SU-DHL-6 (cell line): ENCODE data around the gene TMEM14B.

ENCODE experiments used
- EZH2phosphoT487 ChIP-seq: fragments of 200-600 bp; sonication (generic), shearing (Covaris generic); conservative IDR thresholded peaks from 2 replicates; pipeline ENCODE4 v1.6.1; 2018; ENCODE audit warnings: mild to moderate bottlenecking, antibody characterized with exemption, low read length, moderate library complexity, mixed read lengths
- TF ChIP-seq, protein P1 (sequence below): fragments of 200-600 bp; sonication (generic); IDR thresholded peaks from one replicate; pipeline ENCODE4 v1.5.1; 2017; ENCODE audit warnings: antibody characterized with exemption, mild to moderate bottlenecking, low read length, moderate library complexity; ENCODE audit not compliant: insufficient read depth, poor library complexity, severe bottlenecking

DNA sequence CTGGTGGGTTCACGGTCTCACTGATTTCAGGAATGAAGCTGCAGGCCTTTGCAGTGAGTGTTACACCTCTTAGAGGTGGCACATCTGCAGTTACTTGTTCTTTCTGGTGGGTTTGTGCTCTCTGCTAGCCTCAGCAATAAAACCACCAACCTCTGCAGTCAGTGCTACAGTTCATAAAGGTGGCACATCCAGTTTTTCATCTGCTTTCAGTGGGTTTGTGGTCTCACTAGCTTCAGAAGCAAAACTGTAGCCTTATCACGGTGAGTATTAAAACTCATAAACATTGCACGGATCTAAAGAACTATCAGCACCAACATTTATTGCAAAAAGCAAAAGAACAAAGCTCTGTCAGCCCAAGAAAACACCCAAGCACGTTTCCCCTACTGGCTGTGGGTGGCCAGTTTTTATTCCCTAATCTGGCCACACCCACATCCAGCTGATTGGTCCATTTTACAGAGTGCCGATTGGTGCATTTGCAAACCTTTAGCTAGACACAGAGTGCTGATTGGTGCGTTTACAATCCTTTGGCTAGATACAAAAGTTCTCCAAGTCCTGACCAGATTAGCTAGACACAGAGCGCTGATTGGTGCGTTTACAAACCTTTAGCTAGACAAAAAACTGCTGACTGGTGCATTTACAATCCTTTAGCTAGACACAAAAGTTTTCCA is 28.2 kb upstream of the TMEM14B start:
- TF ChIP-seq, protein P1, sequence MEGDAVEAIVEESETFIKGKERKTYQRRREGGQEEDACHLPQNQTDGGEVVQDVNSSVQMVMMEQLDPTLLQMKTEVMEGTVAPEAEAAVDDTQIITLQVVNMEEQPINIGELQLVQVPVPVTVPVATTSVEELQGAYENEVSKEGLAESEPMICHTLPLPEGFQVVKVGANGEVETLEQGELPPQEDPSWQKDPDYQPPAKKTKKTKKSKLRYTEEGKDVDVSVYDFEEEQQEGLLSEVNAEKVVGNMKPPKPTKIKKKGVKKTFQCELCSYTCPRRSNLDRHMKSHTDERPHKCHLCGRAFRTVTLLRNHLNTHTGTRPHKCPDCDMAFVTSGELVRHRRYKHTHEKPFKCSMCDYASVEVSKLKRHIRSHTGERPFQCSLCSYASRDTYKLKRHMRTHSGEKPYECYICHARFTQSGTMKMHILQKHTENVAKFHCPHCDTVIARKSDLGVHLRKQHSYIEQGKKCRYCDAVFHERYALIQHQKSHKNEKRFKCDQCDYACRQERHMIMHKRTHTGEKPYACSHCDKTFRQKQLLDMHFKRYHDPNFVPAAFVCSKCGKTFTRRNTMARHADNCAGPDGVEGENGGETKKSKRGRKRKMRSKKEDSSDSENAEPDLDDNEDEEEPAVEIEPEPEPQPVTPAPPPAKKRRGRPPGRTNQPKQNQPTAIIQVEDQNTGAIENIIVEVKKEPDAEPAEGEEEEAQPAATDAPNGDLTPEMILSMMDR = no peak
- no peak for TF ChIP-seq EZH2phosphoT487
